Retinal pigment epithelial cell (primary cell): Measurements from ENCODE around the gene APLP2.

Experiments
- DNase-seq: peaks from one replicate; pipeline ENCODE4 v3.0.0-alpha.2; 2010; ENCODE audit warnings: low read depth
- H3K4me3 ChIP-seq: 2 replicates; pipeline ENCODE4 v1.5.1; 2011; ENCODE audit warnings: mild to moderate bottlenecking, low read length, control low read depth, moderate library complexity
- CTCF ChIP-seq: conservative IDR thresholded peaks from 2 replicates; pipeline ENCODE4 v1.5.1; 2011; ENCODE audit warnings: low read depth, low read length, control low read depth, inconsistent platforms

APLP2 gene

GRCh38 chr11:130042093-130042591 is 27.6 kb upstream of the APLP2 start:
- DNase-seq: peak; percentile 52
- no peak overlapping the region for H3K4me3 ChIP-seq
- TF ChIP-seq CTCF: no peak

- no peak overlapping the region for H3K4me3 ChIP-seq
- no peak for TF ChIP-seq CTCF
- no peak for DNase-seq
Observed at GRCh38 chr11:130043575-130043974, 26.1 kb upstream of the APLP2 start.

DNA sequence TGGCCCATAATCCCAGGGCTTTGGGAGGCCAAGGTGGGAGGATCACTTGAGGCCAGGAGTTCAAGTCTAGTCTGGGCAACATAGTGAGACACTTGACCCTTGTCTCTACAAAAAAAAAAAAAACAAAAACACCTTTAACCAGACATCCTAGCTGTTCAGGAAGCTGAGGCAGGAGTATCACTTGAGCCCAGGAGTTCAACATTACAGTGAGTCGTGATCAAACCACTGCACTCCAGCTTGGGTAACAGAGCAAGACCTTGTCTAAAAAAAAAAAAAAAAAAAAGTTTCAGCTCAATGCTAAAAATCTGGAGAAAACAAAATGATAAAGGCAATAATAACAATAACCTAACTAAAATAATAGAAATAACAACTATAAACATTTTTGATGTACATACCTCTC is 22.6 kb upstream of the APLP2 start:
- no peak for DNase-seq
- H3K4me3 ChIP-seq: no peak overlapping the region
- TF ChIP-seq CTCF: no peak

- DNase-seq: no peak
- TF ChIP-seq CTCF: no peak
- H3K4me3 ChIP-seq: no peak overlapping the region
Observed at GRCh38 chr11:130049328-130049771, 20.3 kb upstream of the APLP2 start.

DNA sequence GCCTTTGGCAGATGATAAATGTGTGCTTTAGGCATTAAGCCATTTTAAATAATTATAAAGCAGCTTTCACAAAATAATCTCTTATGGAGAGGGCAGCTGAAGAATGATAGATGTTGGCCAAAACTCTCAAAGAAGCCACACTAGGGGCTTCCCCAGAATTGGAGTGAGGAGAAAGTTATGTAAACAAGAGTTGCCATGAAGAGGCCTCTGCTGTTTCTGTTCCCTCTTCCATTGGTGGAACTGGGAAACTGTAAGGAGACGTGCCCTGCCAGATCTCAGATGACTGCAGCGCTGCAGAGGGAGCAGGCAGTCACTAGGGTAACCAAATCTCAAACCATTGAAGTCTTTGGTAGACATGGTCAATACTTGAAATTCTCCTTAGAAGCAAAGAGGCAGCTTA is 19.4 kb upstream of the APLP2 start:
- no peak overlapping the region for H3K4me3 ChIP-seq
- DNase-seq: no peak
- TF ChIP-seq CTCF: no peak

- TF ChIP-seq CTCF: no peak
- DNase-seq: no peak
- H3K4me3 ChIP-seq: no peak overlapping the region
Observed at GRCh38 chr11:130051082-130051481, 18.6 kb upstream of the APLP2 start.

DNA sequence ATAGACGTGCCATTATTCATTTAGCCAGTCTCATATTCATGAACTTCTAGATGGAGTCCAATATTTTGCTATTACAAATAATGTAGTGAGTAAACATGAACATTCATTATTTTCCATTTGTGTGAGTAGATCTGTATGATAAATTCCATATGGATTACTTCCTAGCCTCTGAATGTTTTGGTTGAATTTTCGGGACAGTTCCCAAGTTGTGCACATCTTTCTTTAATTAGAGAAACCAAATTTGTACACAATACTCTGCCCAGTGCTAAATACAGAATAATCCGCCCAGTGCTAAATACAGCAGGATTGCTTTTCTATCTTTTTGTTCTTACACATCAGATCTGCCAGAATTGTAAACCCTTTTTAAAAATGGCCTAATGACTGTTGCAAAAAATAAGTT is 17.1 kb upstream of the APLP2 start:
- TF ChIP-seq CTCF: no peak
- no peak overlapping the region for H3K4me3 ChIP-seq
- no peak for DNase-seq
